Muscle of arm (tissue), 12 donors: ENCODE measurements around the gene PIGL. TPM values are rescaled to one million over a fixed set of nuclear protein-coding genes. Genes with fewer than 3 reads are reported as not detected.

ENCODE experiments used
- DNase-seq: peaks from one replicate; pipeline ENCODE4 v3.0.0-alpha.2; 2013
- polyA plus RNA-seq, 12 donors: library from polyadenylated mRNA; unstranded; fragments of 120-200 nt; gene quantifications; one replicate each; pipeline ENCODE4 v1.2.1, GENCODE V29; 2013; ENCODE audit not compliant: insufficient read length in 12 of 12

Gene PIGL
- polyA plus RNA-seq, 12 donors, result 10.7 to 39.3 (median 17.0) TPM; not detected in 1

- no peak for DNase-seq
Measured at GRCh38 chr17:16352303-16352666, 135.3 kb downstream of the PIGL start.

DNA sequence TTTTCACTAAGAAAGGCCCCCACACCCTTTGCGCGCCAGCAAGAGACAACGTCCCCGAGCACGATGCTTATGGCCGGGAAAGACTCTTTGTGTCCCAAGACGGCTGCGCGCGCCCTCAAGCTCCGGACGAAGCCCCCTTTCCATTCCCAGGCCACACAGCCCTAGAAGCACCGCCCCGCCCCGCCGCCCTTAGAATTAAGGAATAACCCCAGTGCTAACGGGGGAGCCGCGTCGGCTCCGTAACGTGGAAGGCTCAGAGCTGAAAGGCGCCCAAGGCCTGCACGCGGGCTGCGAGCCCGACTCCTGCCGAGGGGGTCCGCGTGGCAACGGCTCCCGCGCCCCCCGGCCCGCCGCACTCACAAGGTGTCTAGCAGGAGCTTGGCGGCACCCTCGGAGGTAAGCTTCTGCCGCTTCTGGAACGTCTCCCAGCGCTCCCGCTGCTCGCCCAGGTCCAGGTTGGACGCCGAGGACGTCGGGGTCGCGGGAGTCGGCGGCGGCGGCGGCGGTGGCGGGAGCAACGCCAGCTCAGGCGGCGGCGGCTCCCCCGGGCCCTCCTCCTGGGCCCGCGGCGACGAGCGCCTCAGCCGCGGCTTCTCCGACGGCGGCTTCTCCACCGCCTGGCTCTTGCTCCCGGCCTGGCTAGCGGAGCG lies 135.8 kb downstream of the PIGL start:
- DNase-seq, result peak; percentile 28

GRCh38 chr17:16353317-16354174 lies 136.5 kb downstream of the PIGL start, which contains the start of gene CENPV:
Gene CENPV (minus strand): TSS chr17:16353469. CDS start chr17:16353436, 33 bp downstream.
- peak; percentile 13 for DNase-seq

DNA sequence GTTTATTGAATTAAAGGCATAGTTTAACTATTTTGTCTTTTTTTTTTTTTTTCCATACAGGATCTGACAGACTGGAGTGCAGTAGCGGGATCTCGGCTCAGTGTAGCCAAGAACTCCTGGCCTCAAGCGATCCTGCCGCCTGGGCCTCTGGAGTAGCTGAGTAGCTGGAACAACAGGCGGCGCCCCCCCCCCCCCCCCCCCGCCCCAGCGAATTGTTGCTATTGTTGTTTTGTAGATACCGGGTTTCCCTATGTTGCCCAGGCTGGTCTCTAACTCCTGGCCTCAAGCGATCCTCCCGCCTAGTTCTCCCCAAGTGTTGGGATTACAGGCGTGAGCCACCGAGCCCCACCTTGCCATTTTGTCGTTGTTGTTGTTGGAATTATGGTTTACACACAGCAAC lies 137.6 kb downstream of the PIGL start:
- DNase-seq, result no peak

GRCh38 chr17:16358394-16358793 lies 141.4 kb downstream of the PIGL start:
- DNase-seq, result no peak

DNA sequence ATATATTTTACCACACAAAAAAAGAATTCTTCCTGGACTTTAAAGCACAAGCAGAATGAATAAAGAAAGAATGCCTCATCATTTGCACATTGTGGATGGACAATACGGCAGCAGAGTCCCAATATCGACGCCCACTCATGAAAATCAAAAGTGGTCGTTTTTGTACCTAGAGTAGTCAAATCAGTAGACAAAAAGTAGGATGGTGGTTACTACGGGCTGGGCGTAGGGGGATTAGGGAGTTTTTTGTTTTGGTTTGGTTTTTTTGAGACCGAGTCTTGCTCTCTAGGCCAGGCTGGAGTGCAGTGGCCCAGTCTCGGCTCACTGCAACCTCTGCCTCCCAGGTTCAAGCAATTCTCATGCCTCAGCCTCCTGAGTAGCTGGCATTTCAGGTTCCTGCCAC lies 144.9 kb downstream of the PIGL start:
- no peak for DNase-seq

GRCh38 chr17:16363749-16364536 lies 146.9 kb downstream of the PIGL start:
- peak; percentile 59 for DNase-seq

GRCh38 chr17:16364625-16365024 lies 147.6 kb downstream of the PIGL start:
- no peak for DNase-seq

- DNase-seq, result no peak
Measured at GRCh38 chr17:16371742-16372141, 154.7 kb downstream of the PIGL start.

- DNase-seq, result no peak
Measured at GRCh38 chr17:16374146-16374938, 157.3 kb downstream of the PIGL start.

Other genes starting within 250 kb of the PIGL start
- gene ZSWIM7, start 217.5 kb upstream of the PIGL start, polyA plus RNA-seq, result 10 to 100 TPM in 11 of 12 donors, not detected in 1; 28.4 to 51.1 (median 37.8) TPM
- gene TTC19, start 217.4 kb upstream of the PIGL start, polyA plus RNA-seq, result 10 to 100 TPM in 11 of 12 donors, not detected in 1; 13.0 to 37.8 (median 26.9) TPM
- gene NCOR1, start 1.7 kb upstream of the PIGL start, polyA plus RNA-seq, result 10 to 100 TPM in 11 of 12 donors, not detected in 1; 55.1 to 84.4 (median 67.2) TPM
- 10 to 100 TPM in 11 of 12 donors, not detected in 1; 27.4 to 45.2 (median 38.9) TPM for gene CENPV, start 136.3 kb downstream of the PIGL start, polyA plus RNA-seq
- gene UBB, start 163.9 kb downstream of the PIGL start, polyA plus RNA-seq, result 1,000 to 10,000 TPM in 10 of 12 donors, 100 to 1,000 TPM in 1, not detected in 1; 498 to 1,726 (median 1,473) TPM
- 1 to 10 TPM in 10 of 12 donors, not detected in 2; 3.1 to 8.1 (median 4.5) TPM for gene TRPV2, start 198.4 kb downstream of the PIGL start, polyA plus RNA-seq